ENCODE data around the gene NAV2.

NAV2 gene

GRCh38 chr11:19705936-19706335 is 6.7 kb upstream of the NAV2 start:
- no peak for DNase-seq (ENCODE audit: low read depth)
- no peak overlapping the region for H3K4me3 ChIP-seq (ENCODE audit: low read depth, low read length)
- no peak for TF ChIP-seq CTCF (conservative IDR thresholded peaks at IDR 0.05; ENCODE audit: low read depth, low read length)

GRCh38 chr11:19711911-19712280 is 741 bp upstream of the NAV2 start:
- no peak for DNase-seq (ENCODE audit: low read depth)
- TF ChIP-seq CTCF (conservative IDR thresholded peaks at IDR 0.05; ENCODE audit: low read depth, low read length), result no peak
- peak overlapping the region; percentile 61 for H3K4me3 ChIP-seq (ENCODE audit: low read depth, low read length)

GRCh38 chr11:19713196-19714021 is 772 bp downstream of the NAV2 start:
- peak overlapping the region; percentile 70 for H3K4me3 ChIP-seq (ENCODE audit: low read depth, low read length)
- no peak for TF ChIP-seq CTCF (conservative IDR thresholded peaks at IDR 0.05; ENCODE audit: low read depth, low read length)
- DNase-seq (ENCODE audit: low read depth), result peak; percentile 25

- peak; percentile 20 for DNase-seq (ENCODE audit: low read depth)
- no peak for TF ChIP-seq CTCF (conservative IDR thresholded peaks at IDR 0.05; ENCODE audit: low read depth, low read length)
- peak overlapping the region; percentile 70 for H3K4me3 ChIP-seq (ENCODE audit: low read depth, low read length)
Observed at GRCh38 chr11:19714022-19714386, 1.4 kb downstream of the NAV2 start.

GRCh38 chr11:19714387-19715363 is 2.0 kb downstream of the NAV2 start:
- peak overlapping the region; percentile 70 for H3K4me3 ChIP-seq (ENCODE audit: low read depth, low read length)

GRCh38 chr11:19715373-19715772 is 2.7 kb downstream of the NAV2 start:
- peak overlapping the region; percentile 70 for H3K4me3 ChIP-seq (ENCODE audit: low read depth, low read length)
- peak; percentile 87 for DNase-seq (ENCODE audit: low read depth)
- no peak for TF ChIP-seq CTCF (conservative IDR thresholded peaks at IDR 0.05; ENCODE audit: low read depth, low read length)

More at GRCh38 chr11:19714387-19715363, 2.0 kb downstream of the NAV2 start:
- DNase-seq (ENCODE audit: low read depth), result peak; percentile 44
- peak; percentile 11 for TF ChIP-seq CTCF (conservative IDR thresholded peaks at IDR 0.05; ENCODE audit: low read depth, low read length)
